ENCODE data around the gene YWHAH.

The YWHAH gene

GRCh38 chr22:31909977-31910376 lies 34.4 kb upstream of the YWHAH start:
- Histone ChIP-seq H3K9me3 (replicated peaks; ENCODE audit: low read length) (no peaks in the 10 kb centered on the region), H3K4me2 (ENCODE audit: low read length) (no peak overlapping the region), H3K36me3 (ENCODE audit: insufficient read depth, low read length) (no peaks in the 10 kb centered on the region), H3K27me3 (ENCODE audit: control insufficient read depth, insufficient read depth, low read length) (no peaks in the 10 kb centered on the region), H3K4me1 (ENCODE audit: control insufficient read depth, insufficient read depth, low read length) (no peaks in the 10 kb centered on the region), H3K9ac (ENCODE audit: low read depth, low read length) (no peak overlapping the region), H3K4me3 (ENCODE audit: low read length) (no peak overlapping the region)

GRCh38 chr22:31911565-31912406 lies 32.5 kb upstream of the YWHAH start:
- H3K4me3 ChIP-seq (ENCODE audit: low read length), result no peak overlapping the region
- H3K4me1 ChIP-seq (ENCODE audit: control insufficient read depth, insufficient read depth, low read length), result no peaks in the 10 kb centered on the region
- H3K27me3 ChIP-seq (ENCODE audit: control insufficient read depth, insufficient read depth, low read length), result no peaks in the 10 kb centered on the region
- H3K36me3 ChIP-seq (ENCODE audit: insufficient read depth, low read length), result no peaks in the 10 kb centered on the region
- no peak overlapping the region for H3K9ac ChIP-seq (ENCODE audit: low read depth, low read length)
- H3K4me2 ChIP-seq (ENCODE audit: low read length), result no peak overlapping the region
- no peaks in the 10 kb centered on the region for H3K9me3 ChIP-seq (replicated peaks; ENCODE audit: low read length)

DNA sequence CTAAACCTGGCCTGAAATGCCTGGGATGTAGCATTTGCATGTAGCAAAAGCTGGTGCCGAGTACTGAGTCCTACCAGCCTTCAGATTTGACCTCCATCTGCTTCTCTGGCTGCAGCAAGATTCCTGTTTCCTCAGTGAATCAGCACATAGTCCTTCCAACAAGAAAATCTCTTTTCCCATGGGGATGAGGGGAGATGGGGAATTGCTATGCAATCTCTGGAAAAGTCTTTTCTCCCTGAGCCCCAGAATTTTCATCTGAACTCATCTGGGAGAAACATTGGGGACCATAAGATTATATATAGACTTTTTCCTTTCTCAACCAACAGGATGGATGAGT lies 32.0 kb upstream of the YWHAH start:
- no peaks in the 10 kb centered on the region for H3K36me3 ChIP-seq (ENCODE audit: insufficient read depth, low read length)
- no peaks in the 10 kb centered on the region for H3K27me3 ChIP-seq (ENCODE audit: control insufficient read depth, insufficient read depth, low read length)
- H3K4me3 ChIP-seq (ENCODE audit: low read length), result no peak overlapping the region
- H3K4me1 ChIP-seq (ENCODE audit: control insufficient read depth, insufficient read depth, low read length), result no peaks in the 10 kb centered on the region
- no peak overlapping the region for H3K9ac ChIP-seq (ENCODE audit: low read depth, low read length)
- no peak overlapping the region for H3K4me2 ChIP-seq (ENCODE audit: low read length)
- no peaks in the 10 kb centered on the region for H3K9me3 ChIP-seq (replicated peaks; ENCODE audit: low read length)

- Histone ChIP-seq H3K36me3 (ENCODE audit: insufficient read depth, low read length) (no peaks in the 10 kb centered on the region), H3K27me3 (ENCODE audit: control insufficient read depth, insufficient read depth, low read length) (no peaks in the 10 kb centered on the region), H3K4me3 (ENCODE audit: low read length) (no peak overlapping the region), H3K9me3 (replicated peaks; ENCODE audit: low read length) (no peaks in the 10 kb centered on the region), H3K4me2 (ENCODE audit: low read length) (no peak overlapping the region), H3K9ac (ENCODE audit: low read depth, low read length) (no peak overlapping the region), H3K4me1 (ENCODE audit: control insufficient read depth, insufficient read depth, low read length) (no peaks in the 10 kb centered on the region)
These were observed 28.7 kb upstream of the YWHAH start for GRCh38 chr22:31915586-31915985.

DNA sequence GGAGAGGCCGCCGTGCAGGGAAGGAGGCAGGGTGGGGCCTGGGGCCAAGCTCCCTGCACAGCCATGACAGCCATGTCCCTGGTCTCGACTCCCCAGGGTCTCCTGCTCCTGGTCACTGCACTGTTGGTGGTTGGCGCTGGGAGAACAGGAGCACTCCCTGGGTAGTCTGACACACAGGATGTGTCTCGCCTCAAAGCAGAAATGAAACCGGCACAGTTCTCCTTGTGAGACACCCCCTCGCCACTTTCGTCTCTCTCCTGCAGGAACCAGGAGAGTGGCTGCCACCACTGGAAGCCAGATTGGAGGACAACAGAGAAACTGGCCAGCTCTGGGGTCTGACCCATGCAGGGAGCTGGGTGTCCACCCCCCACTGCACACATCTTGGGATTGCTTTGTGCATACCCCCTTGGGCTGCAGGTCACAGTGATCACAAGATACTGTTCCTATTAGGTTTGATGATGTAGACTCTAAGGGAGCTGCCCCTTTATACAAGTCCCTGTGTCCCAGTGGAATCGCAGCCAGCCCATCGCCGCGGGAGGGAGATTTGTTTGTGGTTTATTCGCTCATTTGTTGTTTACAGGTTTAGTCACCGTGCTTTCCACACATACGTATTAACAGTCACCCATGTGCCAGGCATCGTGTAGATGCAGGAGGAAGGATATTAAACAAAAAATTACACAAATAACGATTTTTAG lies 27.0 kb upstream of the YWHAH start:
- Histone ChIP-seq H3K4me3 (ENCODE audit: low read length) (no peak overlapping the region), H3K27me3 (ENCODE audit: control insufficient read depth, insufficient read depth, low read length) (no peaks in the 10 kb centered on the region), H3K9me3 (replicated peaks; ENCODE audit: low read length) (no peaks in the 10 kb centered on the region), H3K4me2 (ENCODE audit: low read length) (no peak overlapping the region), H3K36me3 (ENCODE audit: insufficient read depth, low read length) (no peaks in the 10 kb centered on the region), H3K9ac (ENCODE audit: low read depth, low read length) (no peak overlapping the region), H3K4me1 (ENCODE audit: control insufficient read depth, insufficient read depth, low read length) (no peaks in the 10 kb centered on the region)

DNA sequence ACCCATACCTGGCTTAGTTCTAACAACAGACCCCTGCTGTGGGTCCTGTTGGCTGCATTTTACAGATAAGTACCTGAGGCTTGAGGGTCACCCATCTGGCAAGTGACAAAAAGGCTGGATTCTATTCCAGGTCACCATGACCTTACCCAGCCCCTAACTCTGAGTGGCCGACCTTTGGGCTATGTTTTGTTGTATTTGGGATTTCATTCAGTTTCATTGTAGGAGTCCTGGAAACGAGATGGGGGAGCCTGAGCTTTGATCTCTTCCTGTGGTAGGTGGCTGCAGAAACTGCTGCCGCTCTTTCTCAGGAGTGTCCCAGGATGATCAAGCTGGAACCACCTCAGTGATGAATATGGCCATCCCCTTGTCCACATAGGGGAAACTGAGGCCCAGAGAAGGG lies 24.6 kb upstream of the YWHAH start:
- no peak overlapping the region for H3K4me2 ChIP-seq (ENCODE audit: low read length)
- H3K9me3 ChIP-seq (replicated peaks; ENCODE audit: low read length), result no peaks in the 10 kb centered on the region
- no peak overlapping the region for H3K4me3 ChIP-seq (ENCODE audit: low read length)
- H3K9ac ChIP-seq (ENCODE audit: low read depth, low read length), result no peak overlapping the region
- no peaks in the 10 kb centered on the region for H3K4me1 ChIP-seq (ENCODE audit: control insufficient read depth, insufficient read depth, low read length)
- H3K27me3 ChIP-seq (ENCODE audit: control insufficient read depth, insufficient read depth, low read length), result no peaks in the 10 kb centered on the region
- H3K36me3 ChIP-seq (ENCODE audit: insufficient read depth, low read length), result no peaks in the 10 kb centered on the region

GRCh38 chr22:31920306-31920705 lies 24.0 kb upstream of the YWHAH start:
- Histone ChIP-seq H3K4me1 (ENCODE audit: control insufficient read depth, insufficient read depth, low read length) (no peaks in the 10 kb centered on the region), H3K4me2 (ENCODE audit: low read length) (no peak overlapping the region), H3K4me3 (ENCODE audit: low read length) (no peak overlapping the region), H3K9ac (ENCODE audit: low read depth, low read length) (no peak overlapping the region), H3K27me3 (ENCODE audit: control insufficient read depth, insufficient read depth, low read length) (peaks cover 3% of the 10 kb centered on the region), H3K9me3 (replicated peaks; ENCODE audit: low read length) (no peaks in the 10 kb centered on the region), H3K36me3 (ENCODE audit: insufficient read depth, low read length) (no peaks in the 10 kb centered on the region)

- peaks cover 8% of the 10 kb centered on the region for H3K27me3 ChIP-seq (ENCODE audit: control insufficient read depth, insufficient read depth, low read length)
- no peaks in the 10 kb centered on the region for H3K9me3 ChIP-seq (replicated peaks; ENCODE audit: low read length)
- no peaks in the 10 kb centered on the region for H3K36me3 ChIP-seq (ENCODE audit: insufficient read depth, low read length)
- H3K4me2 ChIP-seq (ENCODE audit: low read length), result no peak overlapping the region
- no peaks in the 10 kb centered on the region for H3K4me1 ChIP-seq (ENCODE audit: control insufficient read depth, insufficient read depth, low read length)
- H3K9ac ChIP-seq (ENCODE audit: low read depth, low read length), result no peak overlapping the region
- H3K4me3 ChIP-seq (ENCODE audit: low read length), result no peak overlapping the region
These were observed 23.2 kb upstream of the YWHAH start for GRCh38 chr22:31921106-31921505.

- Histone ChIP-seq H3K9ac (ENCODE audit: low read depth, low read length) (no peak overlapping the region), H3K4me2 (ENCODE audit: low read length) (no peak overlapping the region), H3K4me1 (ENCODE audit: control insufficient read depth, insufficient read depth, low read length) (no peaks in the 10 kb centered on the region), H3K9me3 (replicated peaks; ENCODE audit: low read length) (no peaks in the 10 kb centered on the region), H3K36me3 (ENCODE audit: insufficient read depth, low read length) (no peaks in the 10 kb centered on the region), H3K4me3 (ENCODE audit: low read length) (no peak overlapping the region), H3K27me3 (ENCODE audit: control insufficient read depth, insufficient read depth, low read length) (peaks cover 12% of the 10 kb centered on the region)
These were observed 21.8 kb upstream of the YWHAH start for GRCh38 chr22:31922534-31922933.

DNA sequence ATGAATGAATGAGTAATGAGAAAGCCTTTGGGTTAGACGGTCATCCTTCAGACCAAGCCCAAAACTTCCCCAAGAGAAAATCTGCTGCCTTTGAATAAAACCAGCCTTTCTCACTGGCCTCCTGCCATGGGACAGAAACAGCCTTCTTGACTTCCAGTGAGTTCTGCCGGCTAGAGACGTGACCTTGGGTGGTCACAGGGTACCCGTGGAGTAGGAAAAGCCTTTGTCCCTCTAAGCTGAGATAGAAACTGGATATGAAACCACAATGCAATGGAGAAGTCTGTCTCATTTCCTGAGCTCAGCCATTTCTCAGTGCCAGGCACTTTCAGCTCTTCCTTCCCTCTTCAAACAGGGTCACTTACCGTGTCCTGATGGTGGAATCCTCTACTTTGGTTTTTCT lies 21.2 kb upstream of the YWHAH start:
- no peak overlapping the region for H3K9ac ChIP-seq (ENCODE audit: low read depth, low read length)
- no peaks in the 10 kb centered on the region for H3K36me3 ChIP-seq (ENCODE audit: insufficient read depth, low read length)
- peaks cover 12% of the 10 kb centered on the region for H3K27me3 ChIP-seq (ENCODE audit: control insufficient read depth, insufficient read depth, low read length)
- no peak overlapping the region for H3K4me3 ChIP-seq (ENCODE audit: low read length)
- H3K4me2 ChIP-seq (ENCODE audit: low read length), result no peak overlapping the region
- H3K9me3 ChIP-seq (replicated peaks; ENCODE audit: low read length), result no peaks in the 10 kb centered on the region
- no peaks in the 10 kb centered on the region for H3K4me1 ChIP-seq (ENCODE audit: control insufficient read depth, insufficient read depth, low read length)

GRCh38 chr22:31923747-31924146 lies 20.6 kb upstream of the YWHAH start:
- Histone ChIP-seq H3K4me2 (ENCODE audit: low read length) (no peak overlapping the region), H3K27me3 (ENCODE audit: control insufficient read depth, insufficient read depth, low read length) (peaks cover 12% of the 10 kb centered on the region), H3K9me3 (replicated peaks; ENCODE audit: low read length) (no peaks in the 10 kb centered on the region), H3K9ac (ENCODE audit: low read depth, low read length) (no peak overlapping the region), H3K4me3 (ENCODE audit: low read length) (no peak overlapping the region), H3K4me1 (ENCODE audit: control insufficient read depth, insufficient read depth, low read length) (no peaks in the 10 kb centered on the region), H3K36me3 (ENCODE audit: insufficient read depth, low read length) (no peaks in the 10 kb centered on the region)

DNA sequence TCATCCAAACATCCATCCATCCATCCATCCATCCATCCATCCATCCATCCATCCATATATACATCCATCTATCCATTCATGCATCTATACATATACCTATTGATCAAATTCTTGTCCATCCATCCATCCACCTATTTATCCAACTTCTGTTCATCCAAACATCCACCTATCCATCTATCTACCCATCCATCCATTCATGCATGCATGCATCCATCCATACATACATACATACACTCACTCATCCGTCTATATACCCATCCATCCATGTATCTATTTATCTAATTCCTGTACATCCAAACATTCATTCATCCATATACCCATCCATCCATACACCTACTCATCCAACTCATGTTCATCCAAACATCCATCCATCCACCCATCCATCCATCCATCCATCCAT lies 19.3 kb upstream of the YWHAH start:
- H3K9me3 ChIP-seq (replicated peaks; ENCODE audit: low read length), result no peaks in the 10 kb centered on the region
- no peaks in the 10 kb centered on the region for H3K36me3 ChIP-seq (ENCODE audit: insufficient read depth, low read length)
- H3K4me3 ChIP-seq (ENCODE audit: low read length), result no peak overlapping the region
- no peak overlapping the region for H3K9ac ChIP-seq (ENCODE audit: low read depth, low read length)
- no peaks in the 10 kb centered on the region for H3K4me1 ChIP-seq (ENCODE audit: control insufficient read depth, insufficient read depth, low read length)
- no peak overlapping the region for H3K4me2 ChIP-seq (ENCODE audit: low read length)
- H3K27me3 ChIP-seq (ENCODE audit: control insufficient read depth, insufficient read depth, low read length), result peaks cover 12% of the 10 kb centered on the region

Data from skeletal muscle satellite cell (primary cell).